CD8-positive, alpha-beta memory T cell (primary cell): Measurements from ENCODE around the gene POLA2. TPM values are rescaled to one million over a fixed set of nuclear protein-coding genes. Genes with fewer than 3 reads are reported as not detected.

Experiments
- CTCF ChIA-PET: fragments of 350-600 bp; sonication (Branson Sonifier 250); formaldehyde crosslinking; loops from one replicate; lab custom pipeline; 2021; ENCODE audit warnings: antibody characterized with exemption; lab: Charles Lee
- POLR2A ChIA-PET: fragments of 350-600 bp; sonication (Branson Sonifier 250); formaldehyde crosslinking; loops from one replicate; lab custom pipeline; 2021; ENCODE audit warnings: antibody characterized with exemption; lab: Charles Lee
- DNase-seq, 5 donors: peaks; one replicate each; pipeline versions ENCODE4 v3.0.0 to v3.0.0-alpha.2; 2020 to 2022; ENCODE audit warnings: mixed read lengths in 1 of 5
- H3K27ac ChIP-seq: one replicate; pipeline ENCODE4 v1.7.0; 2013; ENCODE audit warnings: low read depth, mild to moderate bottlenecking, low read length, moderate library complexity
- H3K27me3 ChIP-seq: 2 replicates; pipeline ENCODE4 v1.7.0; 2013; ENCODE audit warnings: low read length, mild to moderate bottlenecking; ENCODE audit not compliant: insufficient read depth, poor library complexity, severe bottlenecking
- H3K36me3 ChIP-seq: 2 replicates; pipeline ENCODE4 v1.7.0; 2013; ENCODE audit warnings: mild to moderate bottlenecking, low read length, moderate library complexity; ENCODE audit not compliant: insufficient read depth
- H3K4me1 ChIP-seq: 2 replicates; pipeline ENCODE4 v1.7.0; 2013; ENCODE audit warnings: mild to moderate bottlenecking, low read length, moderate library complexity; ENCODE audit not compliant: insufficient read depth
- H3K4me3 ChIP-seq: 2 replicates; pipeline ENCODE4 v1.7.0; 2013; ENCODE audit warnings: mild to moderate bottlenecking, low read length
- H3K9me3 ChIP-seq: 2 replicates; pipeline ENCODE4 v1.7.0; 2013; ENCODE audit warnings: mild to moderate bottlenecking, low read length
- H3K27ac Mint-ChIP-seq, 8 donors: one replicate each; pipeline ENCODE4 v1.8.0; 2020 to 2021; ENCODE audit warnings: mixed read lengths in 8 of 8, mild to moderate bottlenecking in 6 of 8, inconsistent platforms in 3 of 8, moderate library complexity in 3 of 8
- H3K27me3 Mint-ChIP-seq, 2 donors: one replicate each; pipeline ENCODE4 v1.8.0; 2020 to 2021; ENCODE audit warnings: mixed read lengths in 2 of 2, mild to moderate bottlenecking in 1 of 2, moderate library complexity in 1 of 2
- H3K36me3 Mint-ChIP-seq, 3 donors: one replicate each; pipeline ENCODE4 v1.8.0; 2020 to 2021; ENCODE audit warnings: mixed read lengths in 3 of 3, inconsistent platforms in 1 of 3, mild to moderate bottlenecking in 1 of 3
- H3K4me1 Mint-ChIP-seq, 3 donors: one replicate each; pipeline ENCODE4 v1.8.0; 2020 to 2021; ENCODE audit warnings: mixed read lengths in 3 of 3, inconsistent platforms in 1 of 3, mild to moderate bottlenecking in 1 of 3
- H3K4me3 Mint-ChIP-seq, 7 donors: one replicate each; pipeline ENCODE4 v1.8.0; 2020 to 2021; ENCODE audit warnings: mixed read lengths in 7 of 7, mild to moderate bottlenecking in 6 of 7, moderate library complexity in 4 of 7, inconsistent platforms in 2 of 7
- H3K9me3 Mint-ChIP-seq, 5 donors: one replicate each; pipeline ENCODE4 v1.8.0; 2020 to 2022; ENCODE audit warnings: mixed read lengths in 5 of 5, mild to moderate bottlenecking in 3 of 5, moderate library complexity in 2 of 5, inconsistent platforms in 1 of 5
- polyA plus RNA-seq: library from polyadenylated mRNA; unstranded; fragments of 300-500 nt; fragmentation: Illumina TruSeq; gene quantifications from one replicate; pipeline ENCODE4 v1.2.3, GENCODE V29; 2021
- total RNA-seq, 2 experiments: library from RNA; stranded (reverse); gene quantifications; one replicate each; pipeline ENCODE4 v1.2.3, GENCODE V29; 2021

The POLA2 gene
- total and polyA plus RNA-seq, 3 experiments from 2014 or later = 11.0 to 78.8 (median 75.6) TPM

- POLR2A ChIA-PET = no interaction called here
Observed at GRCh38 chr11:65297026-65297672, 35.4 kb downstream of the POLA2 start.

DNA sequence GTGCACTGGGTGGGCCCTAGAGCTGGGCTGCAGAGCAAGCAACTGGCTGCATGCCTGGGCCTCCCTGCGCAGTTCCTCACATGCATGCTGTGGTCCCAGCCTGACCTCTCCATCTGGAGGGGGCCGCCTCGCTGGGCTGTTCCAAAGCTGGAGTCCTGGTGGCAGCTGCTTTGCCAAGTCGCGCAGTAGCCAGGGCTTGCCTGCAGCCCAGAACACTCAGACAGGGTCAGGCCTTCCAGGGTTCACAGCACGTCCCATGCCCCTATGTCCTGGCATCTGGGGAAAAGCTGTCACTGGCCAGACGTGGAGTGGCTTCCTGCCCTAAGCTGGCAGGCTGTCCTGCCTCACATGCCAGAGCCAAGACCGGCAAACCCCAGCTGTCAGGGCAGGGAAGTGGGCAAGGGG, 36.4 kb downstream of the POLA2 start:
- H3K4me1 Mint-ChIP-seq = no peaks in the 10 kb centered on the region
- H3K27ac Mint-ChIP-seq = no peak overlapping the region
- ChIA-PET CTCF (interaction anchor here (1.1 kb wide), 2 partner anchors 16 to 17 kb away, joined by 3 to 4 read pairs; partner anchors contain the start of gene CDC42EP2), POLR2A (no interaction called here)
- no peak overlapping the region for H3K27ac ChIP-seq
- H3K27me3 ChIP-seq = no peaks in the 10 kb centered on the region
- no peaks in the 10 kb centered on the region for H3K27me3 Mint-ChIP-seq
- DNase-seq = no peak
- peaks cover 0 to 56% (median 15%) of the 10 kb centered on the region in 3 donors for H3K36me3 Mint-ChIP-seq
- H3K36me3 ChIP-seq = peaks cover 20% of the 10 kb centered on the region
- no peak overlapping the region for H3K4me3 Mint-ChIP-seq
- H3K4me3 ChIP-seq = no peak overlapping the region
- H3K4me1 ChIP-seq = no peaks in the 10 kb centered on the region
- H3K9me3 ChIP-seq = no peaks in the 10 kb centered on the region
- no peaks in the 10 kb centered on the region for H3K9me3 Mint-ChIP-seq

More at GRCh38 chr11:65297026-65297672, 35.4 kb downstream of the POLA2 start:
- Histone ChIP-seq H3K4me1 (no peaks in the 10 kb centered on the region), H3K27me3 (no peaks in the 10 kb centered on the region), H3K9me3 (no peaks in the 10 kb centered on the region), H3K27ac (no peak overlapping the region), H3K4me3 (no peak overlapping the region), H3K36me3 (peaks cover 20% of the 10 kb centered on the region)
- H3K27me3 Mint-ChIP-seq = peaks cover 0 to 1% of the 10 kb centered on the region in 2 donors
- H3K4me3 Mint-ChIP-seq = no peak overlapping the region
- H3K36me3 Mint-ChIP-seq = peaks cover 0 to 65% (median 15%) of the 10 kb centered on the region in 3 donors
- H3K9me3 Mint-ChIP-seq = no peaks in the 10 kb centered on the region
- DNase-seq = no peak
- CTCF ChIA-PET = interaction anchor here (1.1 kb wide), 1 partner anchor 18 kb away, joined by 4 read pairs; the partner anchor contains the start of gene CDC42EP2
- H3K4me1 Mint-ChIP-seq = no peaks in the 10 kb centered on the region
- no peak overlapping the region for H3K27ac Mint-ChIP-seq

DNA sequence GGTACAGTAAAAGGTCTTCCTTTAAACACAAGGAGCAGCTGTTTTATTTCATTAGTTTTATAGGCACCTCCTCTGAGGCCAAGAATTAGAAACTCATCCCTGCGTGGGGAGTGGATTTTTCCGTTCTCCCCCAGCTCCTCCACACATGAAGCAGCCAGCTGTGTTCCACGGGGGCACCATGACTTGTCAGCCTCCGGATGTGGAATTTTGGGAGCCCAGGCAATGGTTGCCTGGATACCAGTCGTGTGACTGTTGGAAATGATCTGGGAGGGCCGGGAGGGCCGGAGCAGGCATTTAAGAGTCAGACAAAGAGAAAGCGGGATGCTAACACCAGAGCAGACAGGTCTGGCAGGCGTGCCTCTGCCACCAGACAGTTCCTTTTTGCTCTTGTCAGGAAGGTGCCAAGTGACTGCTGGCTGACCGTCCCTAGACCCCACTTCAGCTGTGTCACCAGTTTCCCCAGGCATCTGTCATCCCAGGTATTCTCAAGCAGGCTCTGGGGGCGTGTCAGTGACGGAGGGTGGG, 37.0 kb downstream of the POLA2 start:
- Histone ChIP-seq H3K36me3 (peaks cover 20% of the 10 kb centered on the region), H3K4me1 (no peaks in the 10 kb centered on the region), H3K4me3 (no peak overlapping the region), H3K9me3 (no peaks in the 10 kb centered on the region), H3K27ac (no peak overlapping the region), H3K27me3 (no peaks in the 10 kb centered on the region)
- H3K36me3 Mint-ChIP-seq = peaks cover 0 to 51% (median 14%) of the 10 kb centered on the region in 3 donors
- no peak overlapping the region for H3K4me3 Mint-ChIP-seq
- H3K9me3 Mint-ChIP-seq = no peaks in the 10 kb centered on the region
- POLR2A ChIA-PET = no interaction called here
- no peak for DNase-seq
- CTCF ChIA-PET = interaction anchor here (1.1 kb wide), 2 partner anchors 15 to 16 kb away, joined by 3 to 4 read pairs; partner anchors contain the start of gene CDC42EP2
- H3K27ac Mint-ChIP-seq = no peak overlapping the region
- H3K4me1 Mint-ChIP-seq = no peaks in the 10 kb centered on the region
- no peaks in the 10 kb centered on the region for H3K27me3 Mint-ChIP-seq

GRCh38 chr11:65300621-65301275, 39.0 kb downstream of the POLA2 start:
- Mint-ChIP-seq H3K36me3 (peaks cover 0 to 30% (median 3%) of the 10 kb centered on the region in 3 donors), H3K27me3 (no peaks in the 10 kb centered on the region), H3K27ac (peak overlapping the region in 1 of 8 donors; percentile 65), H3K4me3 (no peak overlapping the region), H3K4me1 (no peaks in the 10 kb centered on the region), H3K9me3 (no peaks in the 10 kb centered on the region)
- no peaks in the 10 kb centered on the region for H3K4me1 ChIP-seq
- H3K36me3 ChIP-seq = peaks cover 7% of the 10 kb centered on the region
- no peak overlapping the region for H3K4me3 ChIP-seq
- H3K27ac ChIP-seq = no peak overlapping the region
- H3K9me3 ChIP-seq = no peaks in the 10 kb centered on the region
- POLR2A ChIA-PET = no interaction called here
- no peak for DNase-seq
- H3K27me3 ChIP-seq = no peaks in the 10 kb centered on the region
- CTCF ChIA-PET = no interaction called here

DNA sequence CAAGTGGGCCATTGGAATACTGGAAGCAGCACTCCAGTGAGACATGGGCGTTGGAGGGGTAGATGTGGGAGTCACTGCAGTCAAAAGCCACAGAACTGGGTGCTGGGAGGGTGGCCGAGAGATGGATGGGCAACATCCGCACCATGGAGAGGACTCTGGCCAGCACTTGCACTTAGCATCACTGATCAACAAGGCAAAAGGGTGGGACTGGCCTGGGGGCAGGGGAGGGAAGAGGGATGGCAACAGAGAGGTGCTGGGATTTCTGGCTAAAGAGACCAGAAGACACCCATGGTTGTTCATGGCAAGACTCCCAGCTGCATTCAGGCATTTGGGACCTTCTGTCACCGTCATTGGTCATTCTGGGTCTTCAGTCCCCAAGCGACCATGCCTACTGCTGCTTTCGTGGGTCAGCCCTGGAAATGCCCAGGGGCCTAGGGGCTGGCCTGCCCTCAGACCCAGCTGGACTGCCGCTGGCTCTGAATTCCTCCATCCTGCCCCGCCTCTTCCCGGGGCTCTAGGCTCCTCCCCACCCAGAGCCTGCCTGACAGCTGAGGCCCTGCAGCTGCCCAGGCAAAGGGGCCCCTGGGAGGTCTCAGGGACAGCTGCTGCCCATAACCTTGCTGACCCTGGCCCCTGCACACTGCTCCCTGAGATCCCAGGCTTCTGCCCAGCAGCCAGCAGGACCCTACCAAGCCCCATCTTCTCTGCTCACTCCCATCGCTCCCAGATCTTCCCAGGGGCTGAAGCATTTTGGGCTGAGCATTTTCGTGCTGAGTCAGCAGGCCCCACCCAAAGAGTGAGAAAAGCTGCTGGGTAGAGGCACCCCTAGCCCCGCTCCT, 39.9 kb downstream of the POLA2 start:
- Mint-ChIP-seq H3K27ac (peak overlapping the region in 2 of 8 donors; percentile 46 to 65), H3K4me3 (no peak overlapping the region), H3K9me3 (no peaks in the 10 kb centered on the region), H3K36me3 (peaks cover 0 to 23% (median 0%) of the 10 kb centered on the region in 3 donors), H3K27me3 (no peaks in the 10 kb centered on the region), H3K4me1 (no peaks in the 10 kb centered on the region)
- POLR2A ChIA-PET = no interaction called here
- CTCF ChIA-PET = interaction anchor here (1.4 to 1.6 kb wide), 2 partner anchors 13 to 21 kb away, joined by 3 to 6 read pairs; partner anchors contain the start of gene CDC42EP2
- no peak overlapping the region for H3K27ac ChIP-seq
- H3K9me3 ChIP-seq = no peaks in the 10 kb centered on the region
- H3K4me1 ChIP-seq = no peaks in the 10 kb centered on the region
- no peaks in the 10 kb centered on the region for H3K36me3 ChIP-seq
- H3K27me3 ChIP-seq = no peaks in the 10 kb centered on the region
- H3K4me3 ChIP-seq = no peak overlapping the region
- DNase-seq = no peak

GRCh38 chr11:65303555-65303954, 41.8 kb downstream of the POLA2 start:
- Histone ChIP-seq H3K4me3 (no peak overlapping the region), H3K27ac (no peak overlapping the region), H3K9me3 (no peaks in the 10 kb centered on the region), H3K27me3 (no peaks in the 10 kb centered on the region), H3K36me3 (no peaks in the 10 kb centered on the region), H3K4me1 (no peaks in the 10 kb centered on the region)
- peaks cover 0 to 8% (median 0%) of the 10 kb centered on the region in 3 donors for H3K36me3 Mint-ChIP-seq
- H3K9me3 Mint-ChIP-seq = no peaks in the 10 kb centered on the region
- DNase-seq = no peak
- no peaks in the 10 kb centered on the region for H3K4me1 Mint-ChIP-seq
- H3K27me3 Mint-ChIP-seq = no peaks in the 10 kb centered on the region
- ChIA-PET CTCF (interaction anchor here (0.9 kb wide), 1 partner anchor 14 kb away, joined by 3 read pairs; no protein-coding TSS in a partner anchor), POLR2A (no interaction called here)
- no peak overlapping the region for H3K27ac Mint-ChIP-seq
- no peak overlapping the region for H3K4me3 Mint-ChIP-seq

GRCh38 chr11:65304110-65304509, 42.3 kb downstream of the POLA2 start:
- no peaks in the 10 kb centered on the region for H3K9me3 Mint-ChIP-seq
- DNase-seq = no peak
- Histone ChIP-seq H3K36me3 (no peaks in the 10 kb centered on the region), H3K9me3 (no peaks in the 10 kb centered on the region), H3K27me3 (no peaks in the 10 kb centered on the region), H3K27ac (no peak overlapping the region), H3K4me1 (no peaks in the 10 kb centered on the region), H3K4me3 (no peak overlapping the region)
- ChIA-PET POLR2A (no interaction called here), CTCF (no interaction called here)
- H3K27ac Mint-ChIP-seq = peak overlapping the region in 1 of 8 donors; percentile 44
- H3K27me3 Mint-ChIP-seq = no peaks in the 10 kb centered on the region
- H3K36me3 Mint-ChIP-seq = peaks cover 0 to 4% (median 0%) of the 10 kb centered on the region in 3 donors
- H3K4me1 Mint-ChIP-seq = no peaks in the 10 kb centered on the region
- H3K4me3 Mint-ChIP-seq = no peak overlapping the region
